ENCODE data around the gene C5orf22.

DNA sequence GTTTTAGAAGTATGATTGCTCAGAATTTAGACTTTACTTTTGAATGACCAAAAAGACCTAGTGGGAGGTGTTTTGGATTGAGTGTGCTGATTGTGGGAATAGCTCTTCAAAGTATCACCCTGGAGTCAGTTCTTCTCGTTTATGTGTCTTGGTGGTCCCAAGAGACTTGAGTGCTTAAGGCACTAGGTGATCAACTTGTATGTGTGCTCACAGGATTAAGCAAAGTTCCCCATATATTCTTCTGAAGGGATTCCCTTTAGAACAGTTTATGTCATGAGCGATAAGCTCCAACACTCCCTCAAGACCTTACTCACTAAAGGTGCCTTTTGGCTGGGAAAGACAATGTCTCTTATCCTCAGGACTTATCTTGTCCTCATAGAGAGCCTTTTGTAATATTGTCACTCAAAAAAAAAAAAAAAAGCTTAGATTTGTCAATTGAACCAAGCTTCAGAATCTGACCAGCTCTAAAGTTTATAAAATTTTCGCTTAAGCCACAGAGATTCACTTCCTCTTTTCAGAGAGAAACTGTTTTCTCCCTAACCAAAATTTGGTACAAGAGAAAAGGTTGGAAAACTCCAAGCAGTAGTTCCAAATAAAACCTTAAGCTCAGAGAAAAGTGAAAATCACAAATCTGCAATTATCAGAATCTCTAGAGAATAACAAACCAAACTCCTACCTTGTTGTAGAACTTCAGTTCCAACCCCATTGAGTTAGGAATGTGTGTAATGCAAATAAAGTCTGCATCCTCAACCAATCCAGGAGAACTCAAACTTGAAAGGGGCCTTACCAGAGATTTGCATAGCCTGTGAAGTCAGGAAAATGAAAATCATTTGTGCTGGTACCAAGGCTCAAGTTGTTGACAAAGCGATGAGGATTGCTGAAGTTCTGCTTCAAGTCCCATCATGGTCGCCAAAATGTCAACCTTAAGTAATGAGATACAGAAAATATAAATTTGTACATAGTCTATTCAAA lies 66.8 kb downstream of the C5orf22 start:
- TF ChIP-seq CTCF (IDR thresholded peaks at IDR 0.05) = no peak
- no peak for TF ChIP-seq POLR2A (IDR thresholded peaks at IDR 0.05)
